A673 (cell line): ENCODE measurements around the gene SDHC. TPM values are rescaled to one million over a fixed set of nuclear protein-coding genes. Genes with fewer than 3 reads are reported as not detected.
"Not testable (repeated sequence)": the region's sequence is repeated elsewhere in the genome, so short reads cannot be mapped to it uniquely, and the experiment has no call there.

ENCODE experiments used
- BruUV-seq: library from RNA; stranded (reverse); fragments of 400-500 nt; replicated peaks from 2 replicates; lab custom pipeline; 2021; lab: Mats Ljungman, UMichigan
- CTCF ChIA-PET: fragments of 300-600 bp; sonication (Branson Sonifier 250); formaldehyde crosslinking; loops from one replicate; lab custom pipeline; 2022; ENCODE audit warnings: antibody characterized with exemption; lab: Charles Lee
- POLR2A ChIA-PET: fragments of 300-600 bp; sonication (Branson Sonifier 250); formaldehyde crosslinking; loops from one replicate; lab custom pipeline; 2022; ENCODE audit warnings: antibody characterized with exemption; ENCODE audit not compliant: low non-redundant PET; lab: Charles Lee
- DNase-seq: peaks from one replicate; pipeline ENCODE4 v3.0.0-alpha.2; 2015; ENCODE audit warnings: low spot score
- H3K27ac ChIP-seq: fragments of 200-600 bp; sonication (generic); 2 replicates; pipeline ENCODE4 v1.5.1; 2016; ENCODE audit warnings: mixed run types, low read depth, mild to moderate bottlenecking, mixed read lengths, antibody characterized with exemption, low read length; ENCODE audit not compliant: poor library complexity, severe bottlenecking
- H3K27me3 ChIP-seq: fragments of 200-600 bp; sonication (generic); replicated peaks from 2 replicates; pipeline ENCODE4 v1.6.1; 2017; ENCODE audit warnings: mixed run types, low read depth, mild to moderate bottlenecking, mixed read lengths, antibody characterized with exemption, low read length; ENCODE audit not compliant: insufficient read depth, poor library complexity
- H3K36me3 ChIP-seq: fragments of 200-600 bp; sonication (generic); 2 replicates; pipeline ENCODE4 v1.6.1; 2016; ENCODE audit warnings: mixed run types, mild to moderate bottlenecking, mixed read lengths, antibody characterized with exemption, low read length; ENCODE audit not compliant: insufficient read depth, poor library complexity, severe bottlenecking
- H3K4me1 ChIP-seq: fragments of 200-600 bp; sonication (generic); 2 replicates; pipeline ENCODE4 v1.6.1; 2017; ENCODE audit warnings: mixed run types, mild to moderate bottlenecking, mixed read lengths, antibody characterized with exemption, low read length; ENCODE audit not compliant: insufficient read depth, poor library complexity, severe bottlenecking
- H3K4me3 ChIP-seq: fragments of 200-600 bp; sonication (generic); 2 replicates; pipeline ENCODE4 v1.5.1; 2016; ENCODE audit warnings: low read depth, mixed run types, mild to moderate bottlenecking, mixed read lengths, low read length; ENCODE audit not compliant: poor library complexity, severe bottlenecking
- H3K9me3 ChIP-seq: fragments of 200-600 bp; sonication (generic); 2 replicates; pipeline ENCODE4 v1.6.1; 2016; ENCODE audit warnings: mixed run types, low read depth, mild to moderate bottlenecking, mixed read lengths, antibody characterized with exemption, low read length; ENCODE audit not compliant: poor library complexity, severe bottlenecking
- EZH2 ChIP-seq: fragments of 200-600 bp; sonication (generic); IDR thresholded peaks from 2 replicates; pipeline ENCODE4 v1.6.1; 2017; ENCODE audit warnings: borderline replicate concordance, low read depth, mild to moderate bottlenecking, mixed read lengths, antibody characterized with exemption, low read length; ENCODE audit not compliant: poor library complexity, severe bottlenecking
- intact Hi-C: fragments of 100-400 bp; cut with micrococcal nuclease; formaldehyde crosslinking; loops from one replicate; pipeline ENCODE4 v1.10.0; 2022; ENCODE audit not compliant: unreplicated experiment
- total RNA-seq: library from RNA; stranded (reverse); gene quantifications from 2 replicates; pipeline ENCODE4 v1.2.3, GENCODE V29; 2021
- TF ChIP-seq, protein P1 (sequence below): fragments of 300-800, 200-600 bp; sonication (generic); conservative IDR thresholded peaks from 2 replicates; pipeline ENCODE4 v1.5.1; 2017; ENCODE audit warnings: low read depth, mild to moderate bottlenecking, antibody characterized with exemption, low read length, moderate library complexity, mixed read lengths

The SDHC gene
- total RNA-seq, 1 experiment from 2014 or later: 228 TPM

DNA sequence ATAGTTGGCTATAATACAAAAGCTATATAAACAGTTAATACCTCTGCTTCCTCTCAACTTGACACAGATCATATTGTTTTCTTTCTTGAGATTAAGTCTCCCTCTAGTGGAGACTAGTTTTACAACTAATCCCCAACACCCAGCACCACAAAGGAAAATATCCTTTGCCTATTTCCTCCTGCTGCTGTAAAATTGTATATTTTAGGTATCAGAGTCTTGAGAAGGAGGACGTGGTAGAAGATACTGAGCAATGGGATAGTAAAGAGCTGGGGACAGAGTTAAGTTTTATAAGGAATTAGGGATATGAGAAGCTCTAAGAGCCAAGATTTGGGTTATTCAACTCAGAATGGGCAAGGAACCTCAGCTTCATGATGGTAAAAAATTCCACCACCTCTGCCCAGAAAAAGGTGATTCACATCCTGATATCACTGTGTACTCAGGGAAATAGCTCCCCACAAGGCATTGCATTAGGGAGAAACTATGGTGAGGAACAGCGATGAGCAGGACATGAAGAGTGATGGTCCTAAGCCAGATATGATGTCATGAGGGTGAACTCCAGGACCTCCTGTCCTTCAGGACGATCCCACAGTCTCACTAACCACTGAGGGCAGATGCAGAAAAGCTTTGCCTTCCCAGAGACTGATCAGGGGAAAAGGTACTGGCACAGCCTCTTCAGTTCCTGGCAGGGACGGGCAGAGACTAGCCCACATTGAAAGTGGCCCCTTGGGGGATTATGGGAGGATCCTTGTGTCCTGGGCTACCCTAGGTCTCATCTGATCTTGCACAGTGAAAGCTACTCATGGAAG is 68.2 kb downstream of the SDHC start:
- Histone ChIP-seq H3K4me3 (no peak overlapping the region), H3K9me3 (no peaks in the 10 kb centered on the region), H3K4me1 (peaks cover 6% of the 10 kb centered on the region), H3K27ac (no peak overlapping the region), H3K27me3 (no peaks in the 10 kb centered on the region), H3K36me3 (no peaks in the 10 kb centered on the region)
- DNase-seq: peak; percentile 76
- BruUV-seq: no TSS peak
- intact Hi-C loops: loop anchor here (5.0 kb wide), 3 partner anchors 155 to 200 kb away; partner anchors contain the start of gene TOMM40L
- TF ChIP-seq, protein P1, sequence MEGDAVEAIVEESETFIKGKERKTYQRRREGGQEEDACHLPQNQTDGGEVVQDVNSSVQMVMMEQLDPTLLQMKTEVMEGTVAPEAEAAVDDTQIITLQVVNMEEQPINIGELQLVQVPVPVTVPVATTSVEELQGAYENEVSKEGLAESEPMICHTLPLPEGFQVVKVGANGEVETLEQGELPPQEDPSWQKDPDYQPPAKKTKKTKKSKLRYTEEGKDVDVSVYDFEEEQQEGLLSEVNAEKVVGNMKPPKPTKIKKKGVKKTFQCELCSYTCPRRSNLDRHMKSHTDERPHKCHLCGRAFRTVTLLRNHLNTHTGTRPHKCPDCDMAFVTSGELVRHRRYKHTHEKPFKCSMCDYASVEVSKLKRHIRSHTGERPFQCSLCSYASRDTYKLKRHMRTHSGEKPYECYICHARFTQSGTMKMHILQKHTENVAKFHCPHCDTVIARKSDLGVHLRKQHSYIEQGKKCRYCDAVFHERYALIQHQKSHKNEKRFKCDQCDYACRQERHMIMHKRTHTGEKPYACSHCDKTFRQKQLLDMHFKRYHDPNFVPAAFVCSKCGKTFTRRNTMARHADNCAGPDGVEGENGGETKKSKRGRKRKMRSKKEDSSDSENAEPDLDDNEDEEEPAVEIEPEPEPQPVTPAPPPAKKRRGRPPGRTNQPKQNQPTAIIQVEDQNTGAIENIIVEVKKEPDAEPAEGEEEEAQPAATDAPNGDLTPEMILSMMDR: peak; percentile 72
- no peak for TF ChIP-seq EZH2
- ChIA-PET CTCF (interaction anchor here (0.6 to 2.6 kb wide), 5 partner anchors 153 to 200 kb away, joined by 3 to 28 read pairs (median 3); partner anchors contain the start of genes FCER1G and TOMM40L), POLR2A (no interaction called here)

DNA sequence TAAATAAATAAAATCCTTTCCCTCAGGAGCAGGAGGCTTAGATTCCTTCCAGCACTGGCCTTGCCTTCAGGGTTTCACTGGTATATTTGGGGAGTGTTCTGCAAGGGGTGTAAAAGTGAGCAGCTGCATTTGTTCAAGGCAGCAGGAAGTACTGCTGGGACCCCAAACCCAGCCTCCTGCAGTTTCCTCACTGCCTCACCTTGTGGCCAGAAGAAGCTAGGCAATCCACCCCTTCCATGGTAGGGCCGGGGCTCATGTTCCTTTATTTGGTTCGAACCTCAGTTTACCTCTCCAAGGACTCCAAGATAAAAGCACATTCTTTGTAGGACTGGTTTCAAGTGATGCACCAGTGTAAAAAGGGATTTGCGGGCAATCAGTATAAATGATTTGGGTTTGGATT is 74.5 kb downstream of the SDHC start:
- Histone ChIP-seq H3K4me3 (no peak overlapping the region), H3K36me3 (no peaks in the 10 kb centered on the region), H3K27me3 (no peaks in the 10 kb centered on the region), H3K9me3 (no peaks in the 10 kb centered on the region), H3K27ac (no peak overlapping the region), H3K4me1 (peaks cover 6% of the 10 kb centered on the region)
- intact Hi-C loops: no loop called here
- CTCF ChIA-PET: no interaction called here
- no peak for DNase-seq
- POLR2A ChIA-PET: no interaction called here
- no TSS peak for BruUV-seq
- TF ChIP-seq, protein P1: no peak
- no peak for TF ChIP-seq EZH2

DNA sequence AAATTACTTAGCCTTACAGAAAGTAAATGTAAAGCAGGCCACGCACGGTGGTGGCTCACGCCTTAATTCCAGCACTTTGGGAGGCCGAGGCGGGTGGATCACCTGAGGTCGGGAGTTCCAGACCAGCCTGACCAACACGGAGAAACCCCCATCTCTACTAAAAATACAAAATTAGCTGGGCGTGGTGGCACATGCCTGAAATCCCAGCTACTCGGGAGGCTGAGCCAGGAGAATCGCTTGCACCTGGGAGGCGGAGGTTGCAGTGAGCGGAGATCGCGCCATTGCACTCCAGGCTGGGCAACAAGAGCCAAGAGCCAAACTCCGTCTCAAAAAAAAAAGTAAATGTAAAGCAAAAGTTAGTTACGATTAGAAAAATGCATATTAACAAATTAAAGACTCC is 75.0 kb downstream of the SDHC start:
- H3K9me3 ChIP-seq, H3K36me3 ChIP-seq, H3K4me1 ChIP-seq, DNase-seq, intact Hi-C loops, H3K27me3 ChIP-seq, BruUV-seq: not testable (repeated sequence)
- Histone ChIP-seq H3K4me3 (peak overlapping the region; percentile 53), H3K27ac (peak overlapping the region; percentile 82)
- ChIA-PET POLR2A (interaction anchor here (0.7 kb wide), 1 partner anchor 272 kb away, joined by 16 read pairs; the partner anchor contains the start of genes NIT1 and PFDN2), CTCF (interaction anchor here (0.6 kb wide), 1 partner anchor 45 kb away, joined by 6 read pairs; no protein-coding TSS in a partner anchor)
